H9 (cell line): ENCODE measurements around the gene DIAPH3. TPM values are rescaled to one million over a fixed set of nuclear protein-coding genes. Genes with fewer than 3 reads are reported as not detected.

Experiments used
- DNase-seq: peaks from one replicate; pipeline ENCODE4 v3.0.0-alpha.2; 2017
- H2AFZ ChIP-seq: one replicate; pipeline ENCODE4 v1.6.1; 2013; ENCODE audit warnings: mild to moderate bottlenecking, low read length, control low read depth, moderate library complexity
- H2AK5ac ChIP-seq: 2 replicates; pipeline ENCODE4 v1.6.1; 2013; ENCODE audit warnings: low read length, control low read depth, mixed read lengths; ENCODE audit not compliant: insufficient read length
- H2BK120ac ChIP-seq: one replicate; pipeline ENCODE4 v1.6.1; 2013; ENCODE audit warnings: low read depth, mild to moderate bottlenecking, low read length, control low read depth, inconsistent platforms; ENCODE audit not compliant: poor library complexity, severe bottlenecking
- H2BK12ac ChIP-seq: 2 replicates; pipeline ENCODE4 v1.6.1; 2013; ENCODE audit warnings: low read length, control low read depth, mixed read lengths, low read depth; ENCODE audit not compliant: insufficient read length
- H2BK15ac ChIP-seq: 2 replicates; pipeline ENCODE4 v1.6.1; 2013; ENCODE audit warnings: low read depth, low read length, control low read depth
- H2BK20ac ChIP-seq: one replicate; pipeline ENCODE4 v1.6.1; 2013; ENCODE audit warnings: low read depth, mild to moderate bottlenecking, low read length, control low read depth, inconsistent platforms; ENCODE audit not compliant: poor library complexity, severe bottlenecking
- H2BK5ac ChIP-seq: 2 replicates; pipeline ENCODE4 v1.6.1; 2013; ENCODE audit warnings: low read length, control low read depth, mixed read lengths; ENCODE audit not compliant: insufficient read length
- H3K14ac ChIP-seq: 2 replicates; pipeline ENCODE4 v1.6.1; 2013; ENCODE audit warnings: low read length, control low read depth; ENCODE audit not compliant: insufficient read depth
- H3K18ac ChIP-seq: 2 replicates; pipeline ENCODE4 v1.6.1; 2013; ENCODE audit warnings: low read depth, mild to moderate bottlenecking, mixed read lengths, low read length, control low read depth; ENCODE audit not compliant: insufficient read length
- H3K23ac ChIP-seq: 2 replicates; pipeline ENCODE4 v1.6.1; 2013; ENCODE audit warnings: low read length, control low read depth, mixed read lengths, low read depth; ENCODE audit not compliant: insufficient read length
- H3K23me2 ChIP-seq: 2 replicates; pipeline ENCODE4 v1.6.1; 2013; ENCODE audit warnings: low read depth, mild to moderate bottlenecking, mixed read lengths, low read length, control low read depth; ENCODE audit not compliant: insufficient read length, poor library complexity, severe bottlenecking
- H3K27ac ChIP-seq: 2 replicates; pipeline ENCODE4 v1.5.1; 2013; ENCODE audit warnings: low read length, control low read depth, mixed read lengths, low read depth; ENCODE audit not compliant: insufficient read length
- H3K27me3 ChIP-seq: 2 replicates; pipeline ENCODE4 v1.6.1; 2013; ENCODE audit warnings: low read length, control low read depth, inconsistent platforms; ENCODE audit not compliant: insufficient read depth
- H3K4ac ChIP-seq: 2 replicates; pipeline ENCODE4 v1.6.1; 2013; ENCODE audit warnings: low read depth, mild to moderate bottlenecking, control low read depth, inconsistent platforms, low read length, moderate library complexity
- H3K4me1 ChIP-seq: 2 replicates; pipeline ENCODE4 v1.6.1; 2013; ENCODE audit warnings: low read length, control low read depth, inconsistent platforms; ENCODE audit not compliant: insufficient read depth
- H3K4me2 ChIP-seq: 2 replicates; pipeline ENCODE4 v1.6.1; 2013; ENCODE audit warnings: low read length, control low read depth, mixed read lengths; ENCODE audit not compliant: insufficient read length, insufficient read depth
- H3K56ac ChIP-seq: 2 replicates; pipeline ENCODE4 v1.6.1; 2013; ENCODE audit warnings: low read depth, mild to moderate bottlenecking, mixed read lengths, low read length, control low read depth; ENCODE audit not compliant: insufficient read length
- H3K79me1 ChIP-seq: 2 replicates; pipeline ENCODE4 v1.6.1; 2013; ENCODE audit warnings: low read depth, mild to moderate bottlenecking, moderate library complexity, low read length, control low read depth, inconsistent platforms; ENCODE audit not compliant: insufficient read depth, poor library complexity, severe bottlenecking
- H3K79me2 ChIP-seq: 2 replicates; pipeline ENCODE4 v1.6.1; 2013; ENCODE audit warnings: low read length, control low read depth, inconsistent platforms; ENCODE audit not compliant: insufficient read depth
- H3K9ac ChIP-seq: 2 replicates; pipeline ENCODE4 v1.6.1; 2013; ENCODE audit warnings: low read length, control low read depth, mixed read lengths; ENCODE audit not compliant: insufficient read length; ENCODE audit errors: extremely low read depth
- H3K9me3 ChIP-seq: one replicate; pipeline ENCODE4 v1.6.1; 2013; ENCODE audit warnings: low read depth, low read length, inconsistent platforms; ENCODE audit not compliant: control insufficient read depth
- H3T11ph ChIP-seq: one replicate; pipeline ENCODE4 v1.6.1; 2013; ENCODE audit warnings: mild to moderate bottlenecking, low read length, control low read depth, inconsistent platforms
- H4K20me1 ChIP-seq: one replicate; pipeline ENCODE4 v1.6.1; 2013; ENCODE audit not compliant: control insufficient read depth, insufficient read length, insufficient read depth
- H4K5ac ChIP-seq: 2 replicates; pipeline ENCODE4 v1.6.1; 2013; ENCODE audit warnings: low read depth, mild to moderate bottlenecking, mixed read lengths, low read length, control low read depth; ENCODE audit not compliant: insufficient read length
- H4K8ac ChIP-seq: replicated peaks from 2 replicates; pipeline ENCODE4 v1.6.1; 2013; ENCODE audit warnings: low read length, control low read depth, mixed read lengths, low read depth; ENCODE audit not compliant: insufficient read length
- H4K91ac ChIP-seq: 2 replicates; pipeline ENCODE4 v1.6.1; 2013; ENCODE audit warnings: low read depth, mild to moderate bottlenecking, moderate library complexity, mixed read lengths, low read length, control low read depth; ENCODE audit not compliant: insufficient read length
- H3K27ac Mint-ChIP-seq, 3 experiments: 2 replicates in 2 of 3; 3 replicates in 1 of 3; pipeline ENCODE4 v1.8.0; 2020 to 2021; ENCODE audit warnings: mixed read lengths in 3 of 3, mild to moderate bottlenecking in 1 of 3, moderate library complexity in 1 of 3
- H3K27me3 Mint-ChIP-seq: 2 replicates; pipeline ENCODE4 v1.8.0; 2021; ENCODE audit warnings: low read depth, mild to moderate bottlenecking, moderate library complexity, mixed read lengths
- H3K36me3 Mint-ChIP-seq, 3 experiments: 2 replicates in 2 of 3; 3 replicates in 1 of 3; pipeline ENCODE4 v1.8.0; 2020 to 2021; ENCODE audit warnings: low read depth in 3 of 3, mixed read lengths in 3 of 3; ENCODE audit not compliant: insufficient read depth in 1 of 3
- H3K4me1 Mint-ChIP-seq, 2 experiments: 2 replicates each; pipeline ENCODE4 v1.8.0; 2020; ENCODE audit warnings: mixed read lengths in 2 of 2
- H3K4me3 Mint-ChIP-seq, 2 experiments: 2 replicates in 1 of 2; 3 replicates in 1 of 2; pipeline ENCODE4 v1.8.0; 2020 to 2021; ENCODE audit warnings: mild to moderate bottlenecking in 2 of 2, mixed read lengths in 2 of 2, moderate library complexity in 1 of 2
- H3K9me3 Mint-ChIP-seq, 2 experiments: 2 replicates in 1 of 2; 3 replicates in 1 of 2; pipeline ENCODE4 v1.8.0; 2020; ENCODE audit warnings: mild to moderate bottlenecking in 2 of 2, mixed read lengths in 2 of 2, moderate library complexity in 1 of 2
- CTCF ChIP-seq: fragments of 200-600 bp; sonication (generic); conservative IDR thresholded peaks from 3 replicates; pipeline ENCODE4 v1.8.0; 2021; ENCODE audit warnings: antibody characterized with exemption, mild to moderate bottlenecking
- WGBS: extraction: QIAGEN DNeasy Blood & Tissue Kit; methylation state at CpG from one replicate; pipeline ENCODE4 v1.1.7; 2013; ENCODE audit warnings: missing lambda C conversion rate, low lambda C conversion rate, mixed read lengths; ENCODE audit not compliant: insufficient read length; ENCODE audit errors: extremely low coverage; 5-methylcytosine and 5-hydroxymethylcytosine counted together
- total RNA-seq: library from RNA; stranded (reverse); gene quantifications from 2 replicates; pipeline ENCODE4 v1.2.1, GENCODE V29; 2021

The DIAPH3 gene
- total RNA-seq, 1 experiment from 2014 or later = 23.1 TPM

GRCh38 chr13:59846845-59847620, 316.7 kb downstream of the DIAPH3 start:
- Histone ChIP-seq H4K91ac (no peak overlapping the region), H3K27ac (no peak overlapping the region)
- no CpG with 5 or more reads among the region's 2 CpGs for WGBS

More at GRCh38 chr13:59846845-59847620, 316.7 kb downstream of the DIAPH3 start:
- TF ChIP-seq CTCF = no peak
- peaks cover 5 to 12% of the 10 kb centered on the region in 2 experiments; a peak in 2 of 4 replicates for H3K4me1 Mint-ChIP-seq
- H2AK5ac ChIP-seq = no peak overlapping the region
- H3K9me3 Mint-ChIP-seq = no peaks in the 10 kb centered on the region; a peak in 1 of 5 replicates
- H3K9ac ChIP-seq = no peak overlapping the region
- no peak overlapping the region for H3K4me2 ChIP-seq
- H3K27me3 ChIP-seq = no peaks in the 10 kb centered on the region
- H2BK5ac ChIP-seq = no peak overlapping the region
- no peak overlapping the region for H2BK12ac ChIP-seq
- H3T11ph ChIP-seq = no peak overlapping the region
- H4K5ac ChIP-seq = no peak overlapping the region
- H3K18ac ChIP-seq = no peak overlapping the region
- DNase-seq = no peak
- H3K4ac ChIP-seq = no peak overlapping the region
- no peak overlapping the region for H2AFZ ChIP-seq
- H3K27me3 Mint-ChIP-seq = no peaks in the 10 kb centered on the region
- no peaks in the 10 kb centered on the region for H3K23me2 ChIP-seq
- H3K79me1 ChIP-seq = no peaks in the 10 kb centered on the region
- H3K36me3 Mint-ChIP-seq = peaks cover 3 to 7% (median 4%) of the 10 kb centered on the region in 3 experiments; a peak in 6 of 7 replicates
- no peaks in the 10 kb centered on the region for H3K9me3 ChIP-seq
- no peak overlapping the region for H3K56ac ChIP-seq
- H4K20me1 ChIP-seq = no peaks in the 10 kb centered on the region
- no peak overlapping the region for H4K8ac ChIP-seq
- H2BK15ac ChIP-seq = no peak overlapping the region
- H3K4me3 Mint-ChIP-seq = no peak overlapping the region
- H3K27ac Mint-ChIP-seq = peak overlapping the region in 1 of 3 experiments; percentile 30; a peak in 1 of 7 replicates
- H2BK120ac ChIP-seq = no peak overlapping the region
- no peak overlapping the region for H2BK20ac ChIP-seq
- no peak overlapping the region for H3K23ac ChIP-seq
- H3K14ac ChIP-seq = no peak overlapping the region
- peaks cover 5% of the 10 kb centered on the region for H3K4me1 ChIP-seq
- H3K79me2 ChIP-seq = no peaks in the 10 kb centered on the region
